Suprapubic skin (tissue), 4 donors: ENCODE data around the gene RYR3. TPM values are rescaled to one million over a fixed set of nuclear protein-coding genes. Genes with fewer than 3 reads are reported as not detected.

Experiments used
- DNase-seq, 2 donors: peaks; one replicate each; pipeline ENCODE4 v3.0.0-alpha.2; 2019; ENCODE audit warnings: low spot score in 2 of 2
- H3K27ac ChIP-seq: fragments of 200-600 bp; sonication (generic); one replicate; pipeline ENCODE4 v1.5.1; 2019
- H3K27me3 ChIP-seq: fragments of 200-600 bp; sonication (generic); one replicate; pipeline ENCODE4 v1.5.1; 2019
- H3K36me3 ChIP-seq: fragments of 200-600 bp; sonication (generic); one replicate; pipeline ENCODE4 v1.5.1; 2019
- H3K4me1 ChIP-seq: fragments of 200-600 bp; sonication (generic); one replicate; pipeline ENCODE4 v1.5.1; 2019
- H3K4me3 ChIP-seq: fragments of 200-600 bp; sonication (generic); one replicate; pipeline ENCODE4 v1.5.1; 2019; ENCODE audit warnings: mild to moderate bottlenecking
- H3K9me3 ChIP-seq: fragments of 200-600 bp; sonication (generic); one replicate; pipeline ENCODE4 v1.5.1; 2019
- CTCF ChIP-seq, 2 donors: fragments of 200-600 bp in 1 of 2; fragments of 450-650 bp in 1 of 2; sonication (generic) in 1 of 2; IDR thresholded peaks; one replicate each; pipeline ENCODE4 v1.5.1; 2016 to 2019; ENCODE audit warnings: antibody characterized with exemption in 2 of 2, mild to moderate bottlenecking in 1 of 2, moderate library complexity in 1 of 2
- EP300 ChIP-seq: sonication (generic); formaldehyde crosslinking; IDR thresholded peaks from one replicate; pipeline ENCODE4 v1.6.1; 2017; ENCODE audit warnings: antibody characterized with exemption
- POLR2A ChIP-seq, 2 donors: fragments of 450-650 bp; IDR thresholded peaks; one replicate each; pipeline ENCODE4 v1.6.1; 2017; ENCODE audit warnings: antibody characterized with exemption in 2 of 2, mild to moderate bottlenecking in 2 of 2, moderate library complexity in 2 of 2
- POLR2AphosphoS5 ChIP-seq, 3 donors: sonication (generic); formaldehyde crosslinking; IDR thresholded peaks; one replicate each; pipeline ENCODE4 v1.6.1; 2017; ENCODE audit warnings: antibody characterized with exemption in 3 of 3
- WGBS: methylation state at CpG from one replicate; pipeline ENCODE4 v1.1.5; 2018; 5-methylcytosine and 5-hydroxymethylcytosine counted together
- total RNA-seq, 4 donors: library from RNA; depleted of rRNA; stranded (reverse); fragments of >200 nt; gene quantifications; one replicate each; pipeline ENCODE4 v1.1.0, GENCODE V29; 2016

RYR3 gene
- total RNA-seq, 4 donors from 2014 or later, result 0.38 to 2.0 (median 0.80) TPM

GRCh38 chr15:33402600-33402999, 91.8 kb downstream of the RYR3 start:
- TF ChIP-seq EP300, result no peak
- TF ChIP-seq CTCF (IDR thresholded peaks at IDR 0.05), result no peak
- no peak for TF ChIP-seq POLR2A (IDR thresholded peaks at IDR 0.05)
- no peak for TF ChIP-seq POLR2AphosphoS5 (IDR thresholded peaks at IDR 0.05)
- Histone ChIP-seq H3K9me3 (no peaks in the 10 kb centered on the region), H3K27ac (no peak overlapping the region), H3K4me3 (no peak overlapping the region), H3K36me3 (no peaks in the 10 kb centered on the region), H3K27me3 (no peaks in the 10 kb centered on the region), H3K4me1 (no peaks in the 10 kb centered on the region)
- WGBS, result 45% methylated on average over 2 of the region's 2 CpGs
- DNase-seq, result no peak

- H3K9me3 ChIP-seq, result no peaks in the 10 kb centered on the region
- no peak overlapping the region for H3K27ac ChIP-seq
- DNase-seq, result no peak
- WGBS, result 81% methylated on average over 1 of the region's 1 CpG
- no peaks in the 10 kb centered on the region for H3K36me3 ChIP-seq
- no peaks in the 10 kb centered on the region for H3K4me1 ChIP-seq
- TF ChIP-seq POLR2A (IDR thresholded peaks at IDR 0.05) (no peak), EP300 (no peak), CTCF (IDR thresholded peaks at IDR 0.05) (no peak), POLR2AphosphoS5 (IDR thresholded peaks at IDR 0.05) (no peak)
- no peaks in the 10 kb centered on the region for H3K27me3 ChIP-seq
- H3K4me3 ChIP-seq, result no peak overlapping the region
Observed at GRCh38 chr15:33405096-33405495, 94.3 kb downstream of the RYR3 start.

- H3K4me3 ChIP-seq, result no peak overlapping the region
- no peaks in the 10 kb centered on the region for H3K36me3 ChIP-seq
- H3K27ac ChIP-seq, result no peak overlapping the region
- no peak for DNase-seq
- WGBS, result 91% methylated on average over 6 of the region's 7 CpGs
- TF ChIP-seq EP300 (no peak), CTCF (IDR thresholded peaks at IDR 0.05) (no peak), POLR2AphosphoS5 (IDR thresholded peaks at IDR 0.05) (no peak), POLR2A (IDR thresholded peaks at IDR 0.05) (no peak)
- H3K27me3 ChIP-seq, result no peaks in the 10 kb centered on the region
- H3K4me1 ChIP-seq, result no peaks in the 10 kb centered on the region
- H3K9me3 ChIP-seq, result no peaks in the 10 kb centered on the region
Observed at GRCh38 chr15:33411596-33412540, 101.1 kb downstream of the RYR3 start.

GRCh38 chr15:33419701-33420100, 108.9 kb downstream of the RYR3 start:
- H3K27me3 ChIP-seq, result no peaks in the 10 kb centered on the region
- no peaks in the 10 kb centered on the region for H3K36me3 ChIP-seq
- no peak overlapping the region for H3K27ac ChIP-seq
- H3K9me3 ChIP-seq, result no peaks in the 10 kb centered on the region
- no peak overlapping the region for H3K4me3 ChIP-seq
- H3K4me1 ChIP-seq, result no peaks in the 10 kb centered on the region
- TF ChIP-seq POLR2AphosphoS5 (IDR thresholded peaks at IDR 0.05) (no peak), CTCF (IDR thresholded peaks at IDR 0.05) (no peak), EP300 (no peak), POLR2A (IDR thresholded peaks at IDR 0.05) (no peak)
- WGBS, result 47% methylated on average over 4 of the region's 4 CpGs
- no peak for DNase-seq

- Histone ChIP-seq H3K27ac (no peak overlapping the region), H3K4me3 (no peak overlapping the region), H3K36me3 (no peaks in the 10 kb centered on the region), H3K4me1 (no peaks in the 10 kb centered on the region), H3K27me3 (no peaks in the 10 kb centered on the region), H3K9me3 (no peaks in the 10 kb centered on the region)
- no peak for DNase-seq
- TF ChIP-seq POLR2A (IDR thresholded peaks at IDR 0.05) (no peak), CTCF (IDR thresholded peaks at IDR 0.05) (no peak), POLR2AphosphoS5 (IDR thresholded peaks at IDR 0.05) (no peak), EP300 (no peak)
Observed at GRCh38 chr15:33424025-33424424, 113.3 kb downstream of the RYR3 start.
